Activated CD4-positive, alpha-beta T cell treated with anti-CD3 and anti-CD28 coated beads, Interleukin-10, Interleukin-2, amounts not matched to agents 100 ng/mL and 50 ng/mL, durations not matched to agents 16 hours and 8 hours (primary cell): ENCODE results near the gene TARBP1.
"Not testable (repeated sequence)": the region's sequence is repeated elsewhere in the genome, so short reads cannot be mapped to it uniquely, and the experiment has no call there.

Experiments
- DNase-seq: peaks from one replicate; pipeline ENCODE4 v3.0.0-alpha.2; 2020

TARBP1 gene, protein sequence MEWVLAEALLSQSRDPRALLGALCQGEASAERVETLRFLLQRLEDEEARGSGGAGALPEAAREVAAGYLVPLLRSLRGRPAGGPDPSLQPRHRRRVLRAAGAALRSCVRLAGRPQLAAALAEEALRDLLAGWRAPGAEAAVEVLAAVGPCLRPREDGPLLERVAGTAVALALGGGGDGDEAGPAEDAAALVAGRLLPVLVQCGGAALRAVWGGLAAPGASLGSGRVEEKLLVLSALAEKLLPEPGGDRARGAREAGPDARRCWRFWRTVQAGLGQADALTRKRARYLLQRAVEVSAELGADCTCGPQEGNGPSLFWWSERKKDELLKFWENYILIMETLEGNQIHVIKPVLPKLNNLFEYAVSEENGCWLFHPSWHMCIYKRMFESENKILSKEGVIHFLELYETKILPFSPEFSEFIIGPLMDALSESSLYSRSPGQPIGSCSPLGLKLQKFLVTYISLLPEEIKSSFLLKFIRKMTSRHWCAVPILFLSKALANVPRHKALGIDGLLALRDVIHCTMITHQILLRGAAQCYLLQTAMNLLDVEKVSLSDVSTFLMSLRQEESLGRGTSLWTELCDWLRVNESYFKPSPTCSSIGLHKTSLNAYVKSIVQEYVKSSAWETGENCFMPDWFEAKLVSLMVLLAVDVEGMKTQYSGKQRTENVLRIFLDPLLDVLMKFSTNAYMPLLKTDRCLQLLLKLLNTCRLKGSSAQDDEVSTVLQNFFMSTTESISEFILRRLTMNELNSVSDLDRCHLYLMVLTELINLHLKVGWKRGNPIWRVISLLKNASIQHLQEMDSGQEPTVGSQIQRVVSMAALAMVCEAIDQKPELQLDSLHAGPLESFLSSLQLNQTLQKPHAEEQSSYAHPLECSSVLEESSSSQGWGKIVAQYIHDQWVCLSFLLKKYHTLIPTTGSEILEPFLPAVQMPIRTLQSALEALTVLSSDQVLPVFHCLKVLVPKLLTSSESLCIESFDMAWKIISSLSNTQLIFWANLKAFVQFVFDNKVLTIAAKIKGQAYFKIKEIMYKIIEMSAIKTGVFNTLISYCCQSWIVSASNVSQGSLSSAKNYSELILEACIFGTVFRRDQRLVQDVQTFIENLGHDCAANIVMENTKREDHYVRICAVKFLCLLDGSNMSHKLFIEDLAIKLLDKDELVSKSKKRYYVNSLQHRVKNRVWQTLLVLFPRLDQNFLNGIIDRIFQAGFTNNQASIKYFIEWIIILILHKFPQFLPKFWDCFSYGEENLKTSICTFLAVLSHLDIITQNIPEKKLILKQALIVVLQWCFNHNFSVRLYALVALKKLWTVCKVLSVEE (N-terminal part only)

DNA sequence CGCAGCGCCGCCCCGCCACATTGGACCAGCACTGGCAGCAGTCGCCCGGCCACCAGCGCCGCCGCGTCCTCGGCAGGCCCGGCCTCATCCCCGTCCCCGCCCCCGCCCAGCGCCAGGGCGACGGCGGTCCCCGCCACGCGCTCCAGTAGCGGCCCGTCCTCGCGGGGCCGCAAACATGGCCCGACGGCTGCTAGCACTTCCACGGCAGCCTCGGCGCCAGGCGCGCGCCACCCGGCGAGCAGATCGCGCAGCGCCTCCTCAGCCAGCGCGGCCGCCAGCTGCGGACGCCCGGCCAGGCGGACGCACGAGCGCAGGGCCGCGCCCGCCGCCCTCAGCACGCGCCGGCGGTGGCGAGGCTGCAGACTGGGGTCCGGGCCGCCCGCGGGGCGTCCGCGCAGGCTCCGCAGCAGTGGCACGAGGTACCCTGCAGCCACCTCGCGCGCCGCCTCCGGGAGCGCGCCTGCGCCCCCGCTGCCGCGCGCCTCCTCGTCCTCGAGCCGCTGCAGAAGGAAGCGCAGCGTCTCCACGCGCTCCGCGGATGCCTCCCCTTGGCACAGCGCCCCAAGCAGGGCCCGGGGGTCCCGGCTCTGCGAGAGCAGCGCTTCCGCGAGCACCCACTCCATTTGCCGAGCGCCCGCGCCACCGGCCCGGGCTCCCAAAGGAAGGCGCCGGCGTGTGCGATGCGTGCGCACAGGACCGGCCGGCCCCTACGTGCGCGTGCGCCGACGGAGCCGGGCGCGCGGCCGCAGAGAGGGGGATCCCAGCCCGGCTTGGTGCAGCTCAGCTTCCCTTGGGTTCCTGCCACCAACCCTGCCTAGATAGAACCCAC, at the start of gene TARBP1:
TSS of gene TARBP1 (minus strand) at position 699 of the 829 bp plus-strand sequence. CDS start at position 623, 76 bp downstream.
- DNase-seq, result peak; percentile 88

DNA sequence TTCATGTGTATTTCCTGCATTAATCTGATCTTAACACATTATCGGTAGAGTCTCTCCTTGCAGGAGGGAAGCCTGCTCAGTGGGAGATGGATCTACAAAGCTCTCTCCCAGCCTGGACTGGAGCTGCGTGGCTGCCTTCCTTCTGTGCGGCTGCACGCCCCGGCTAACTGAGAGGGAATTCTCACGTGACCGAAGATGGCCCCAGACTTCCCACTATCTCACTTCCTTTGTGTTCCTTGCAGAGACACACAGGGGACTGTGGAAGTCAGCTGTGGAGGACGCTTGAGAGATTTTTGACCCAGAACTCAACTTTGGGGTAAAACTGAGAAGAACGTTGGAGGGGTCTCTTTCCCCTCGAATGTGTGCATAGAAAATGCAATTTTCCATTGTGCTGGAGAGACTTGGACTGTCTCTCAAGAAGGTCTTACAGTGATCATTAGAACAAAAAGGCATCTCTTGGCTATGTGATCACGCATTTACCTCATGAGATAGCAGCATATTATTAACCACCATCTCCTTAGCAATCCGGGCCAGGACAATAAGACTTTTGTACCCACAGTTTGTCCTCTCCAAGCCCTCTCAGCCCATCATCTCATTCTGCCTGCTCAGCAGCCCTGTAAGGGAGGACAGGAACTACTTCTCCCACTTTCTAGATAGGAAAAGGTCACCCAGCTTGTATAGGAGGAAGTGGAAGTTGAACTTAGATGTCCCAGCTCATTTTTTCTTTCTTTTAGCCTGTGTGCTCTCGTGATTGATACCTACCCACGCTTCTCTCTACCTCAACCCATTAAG, 49.3 kb upstream of the TARBP1 start:
- DNase-seq, result no peak

DNA sequence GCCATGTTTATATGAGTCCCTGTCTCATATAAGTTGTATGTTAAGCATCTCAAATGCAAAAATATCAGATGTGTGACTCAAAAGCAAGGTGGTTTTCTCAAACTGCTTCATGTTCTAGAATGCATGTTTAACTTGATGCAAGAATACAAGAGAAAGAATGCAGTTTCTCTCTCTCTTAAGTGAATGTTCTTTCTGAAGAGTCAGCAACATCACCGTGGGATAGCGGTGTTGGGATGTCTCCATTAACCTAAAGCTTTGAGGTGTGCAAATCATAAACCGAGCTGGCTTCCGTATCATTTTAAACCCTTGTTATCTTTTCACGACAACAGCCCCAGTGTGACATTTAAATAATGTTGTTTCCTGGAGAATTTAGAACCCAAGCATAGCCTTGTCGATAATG, 48.4 kb upstream of the TARBP1 start:
- DNase-seq, result no peak

DNA sequence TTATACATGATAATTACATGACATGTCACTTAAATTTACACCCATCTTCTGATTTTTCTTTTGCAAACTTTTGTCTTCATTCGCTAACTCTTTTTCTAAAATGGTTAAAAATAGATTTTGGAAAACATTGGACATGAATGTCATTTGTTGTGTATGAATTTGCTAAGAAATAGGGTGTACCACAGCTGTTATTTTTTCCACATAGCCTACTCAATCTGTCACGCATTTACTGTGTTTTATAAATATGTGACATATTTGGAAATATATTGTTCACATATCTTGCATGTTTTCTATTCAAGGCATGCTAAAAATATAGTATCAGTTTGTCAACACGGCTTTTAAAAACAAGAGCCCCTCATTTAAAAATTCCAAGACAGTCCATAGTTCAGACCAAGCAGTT, 47.9 kb upstream of the TARBP1 start:
- DNase-seq, result no peak

DNA sequence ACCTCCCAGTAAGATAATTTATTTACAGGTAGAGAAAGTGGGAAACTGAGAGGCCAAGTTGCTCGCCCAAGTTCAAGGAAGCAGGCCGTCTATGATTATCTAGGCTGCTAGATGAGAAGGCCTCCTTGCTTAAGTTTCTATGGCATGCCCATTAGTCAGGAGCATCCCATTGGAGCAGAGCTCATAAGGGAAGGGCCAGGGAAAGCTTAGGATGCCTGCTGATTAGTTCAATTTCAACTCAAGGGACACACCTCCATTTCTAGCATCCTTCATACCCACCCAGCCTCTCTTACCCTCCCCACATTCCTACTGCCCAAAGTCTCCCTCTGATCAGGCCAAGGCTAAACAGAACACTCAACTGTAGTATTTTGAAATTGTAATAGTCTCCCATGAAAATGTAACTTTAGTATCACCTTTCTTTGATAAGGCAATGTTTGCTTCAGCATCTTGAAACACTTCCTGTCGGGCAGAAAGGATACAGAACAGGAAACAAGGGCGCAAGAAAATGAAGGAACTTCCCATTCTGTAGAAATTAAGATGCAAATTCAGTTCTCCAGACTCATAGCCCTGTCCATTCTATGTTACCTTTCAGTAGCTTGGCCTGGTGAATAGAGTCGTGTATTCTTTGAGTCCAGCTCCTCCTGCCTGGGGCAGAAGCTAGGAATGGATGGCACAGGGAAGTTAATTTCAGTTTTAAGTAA, 46.3 kb upstream of the TARBP1 start:
- DNase-seq, result no peak

DNA sequence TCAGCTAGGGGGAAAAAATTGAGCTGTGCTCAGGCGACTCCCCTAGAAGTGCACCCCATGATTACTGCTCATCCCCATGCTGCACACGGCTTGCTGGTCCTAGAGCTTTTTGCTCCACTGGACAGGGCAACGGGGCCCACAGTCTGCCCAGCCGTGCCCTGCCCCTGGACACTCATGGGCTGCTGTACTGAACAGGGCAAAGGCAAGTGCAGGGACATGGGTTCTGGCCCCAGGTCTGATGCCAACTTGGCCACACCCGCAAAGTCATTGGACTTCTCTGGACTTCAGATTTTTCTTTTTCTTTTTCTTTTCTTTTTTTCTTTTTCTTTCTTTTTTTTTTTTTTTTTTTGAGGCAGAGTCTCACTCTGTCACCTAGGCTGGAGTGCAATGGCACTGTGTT, 42.9 kb upstream of the TARBP1 start:
- no peak for DNase-seq

DNA sequence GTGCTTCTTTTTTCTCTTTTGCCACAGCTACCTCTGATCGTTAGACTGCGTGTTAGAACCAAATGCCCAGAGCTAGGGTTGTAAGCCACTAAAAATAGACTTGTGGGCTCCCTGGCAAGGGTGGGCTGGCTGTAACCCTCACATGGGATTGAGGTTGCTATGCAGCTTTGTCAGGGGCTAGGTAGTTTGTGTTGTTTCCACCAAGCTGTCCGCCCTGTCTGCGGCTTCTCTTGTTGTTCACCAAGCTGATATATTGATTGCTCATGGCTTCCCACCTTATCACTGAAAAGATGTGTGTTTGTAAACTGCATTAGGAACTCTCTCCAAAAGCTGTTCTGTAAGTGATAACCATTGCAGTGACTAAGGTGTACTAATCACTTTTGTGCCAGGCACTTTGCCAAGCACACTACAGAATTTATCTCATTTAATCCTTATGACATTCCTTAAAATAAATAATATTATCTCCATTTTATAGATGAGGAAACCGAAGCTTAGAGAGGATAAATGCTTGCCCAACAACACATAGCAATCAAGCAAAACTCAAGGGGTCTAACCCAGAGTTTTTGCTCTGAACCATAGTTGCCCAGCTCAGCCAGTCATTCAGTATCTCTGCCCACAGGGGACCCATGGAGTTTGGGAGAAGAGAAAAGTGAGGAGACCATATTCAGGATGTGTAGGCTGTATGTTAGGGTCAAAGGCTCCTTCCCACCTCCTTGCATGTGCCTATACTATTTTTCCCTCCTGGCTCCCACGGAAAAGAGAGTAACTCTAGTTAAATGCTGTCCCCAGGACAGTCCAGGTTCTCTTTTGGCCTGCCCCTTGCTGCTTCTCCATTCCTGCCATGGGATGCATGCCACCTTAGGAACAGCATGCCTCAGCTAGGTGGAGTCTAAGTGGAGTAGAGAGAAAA, 42.2 kb upstream of the TARBP1 start:
- DNase-seq, result no peak

DNA sequence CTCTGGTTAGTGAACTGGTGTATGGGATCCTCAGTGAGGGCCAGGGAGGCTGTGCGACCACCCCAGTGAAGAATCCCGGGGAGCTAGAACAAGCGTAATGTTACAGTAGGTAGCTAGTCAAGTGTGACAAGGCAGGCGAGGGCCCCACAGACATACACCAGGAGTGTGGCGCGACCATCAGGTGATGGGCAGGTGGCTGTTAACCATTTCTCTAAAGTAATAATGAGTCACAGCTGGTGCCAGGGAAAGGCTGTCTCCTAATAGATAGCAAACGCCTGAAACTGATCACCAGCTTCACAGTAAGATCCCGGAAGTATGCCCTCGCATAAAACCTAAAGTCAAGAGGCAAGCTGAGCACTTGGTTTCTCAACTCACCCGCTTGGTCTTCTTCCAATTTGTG, 40.5 kb upstream of the TARBP1 start:
- DNase-seq, result no peak

DNA sequence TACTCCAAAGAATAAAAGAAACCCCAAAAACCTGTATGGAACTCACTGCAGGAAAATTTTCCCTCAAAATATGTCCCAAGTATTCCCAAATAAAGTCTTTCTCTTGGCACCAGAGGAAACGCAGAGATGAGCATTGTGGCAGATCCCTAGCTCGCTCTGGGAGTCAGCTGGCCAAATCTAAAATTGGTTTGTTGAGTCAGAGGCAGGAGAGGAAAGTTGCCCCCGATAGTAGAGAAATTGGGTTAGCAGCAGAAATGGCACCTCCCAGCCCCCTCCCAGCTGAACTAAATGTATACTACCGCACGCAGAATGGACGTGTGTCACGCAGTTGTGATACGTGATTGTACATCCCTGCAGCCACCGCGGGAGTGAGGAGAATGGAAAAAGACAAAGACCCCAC, 39.9 kb upstream of the TARBP1 start:
- no peak for DNase-seq

DNA sequence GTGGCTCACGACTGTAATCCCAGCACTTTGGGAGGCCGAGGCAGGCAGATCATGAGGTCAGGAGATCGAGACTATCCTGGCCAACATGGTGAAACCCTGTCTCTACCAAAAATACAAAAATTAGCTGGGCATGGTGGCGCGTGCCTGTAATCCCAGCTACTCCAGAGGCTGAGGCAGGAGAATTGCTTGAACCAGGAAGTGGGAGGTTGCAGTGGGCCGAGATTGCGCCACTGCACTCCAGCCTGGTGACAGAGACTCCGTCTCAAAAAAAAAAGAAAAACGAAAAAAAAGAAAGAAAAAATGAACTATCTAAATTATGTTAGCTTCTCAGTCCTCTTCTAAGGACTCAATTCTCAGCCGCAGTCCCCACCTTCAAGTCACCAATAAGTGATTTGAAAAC, 39.1 kb upstream of the TARBP1 start:
- not testable (repeated sequence) for DNase-seq

DNA sequence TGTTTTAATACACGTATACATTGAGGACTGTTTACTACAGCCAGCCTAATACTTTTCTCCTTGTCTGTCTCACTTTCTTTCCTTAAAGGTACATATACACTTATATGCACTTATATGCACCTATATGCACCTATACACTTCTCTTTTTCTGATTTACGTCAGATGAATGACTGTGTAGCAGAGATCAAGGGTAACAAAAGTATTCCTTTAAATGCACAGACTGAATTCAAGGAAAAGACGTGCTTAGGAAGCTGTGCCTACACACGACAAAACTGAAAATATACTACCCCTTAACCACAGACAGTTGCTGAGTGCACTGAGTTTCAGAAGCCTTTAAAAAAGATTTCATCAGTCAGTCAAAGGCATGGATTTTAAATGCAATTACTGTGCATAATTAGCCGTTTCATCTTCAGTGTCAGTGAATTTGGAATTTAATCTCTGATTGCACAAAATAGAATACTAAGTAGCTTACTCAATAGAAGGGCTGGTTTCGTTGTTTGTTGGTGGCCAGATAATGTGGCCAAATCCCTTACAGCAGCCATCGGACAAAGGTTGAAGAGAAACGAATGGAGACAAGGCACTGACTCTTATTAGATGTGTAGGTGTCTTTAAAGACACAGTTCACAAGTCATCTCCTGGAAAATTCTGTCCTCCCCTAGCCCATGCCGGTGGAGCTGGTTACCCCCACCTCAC, 38.3 kb upstream of the TARBP1 start:
- peak; percentile 58 for DNase-seq

DNA sequence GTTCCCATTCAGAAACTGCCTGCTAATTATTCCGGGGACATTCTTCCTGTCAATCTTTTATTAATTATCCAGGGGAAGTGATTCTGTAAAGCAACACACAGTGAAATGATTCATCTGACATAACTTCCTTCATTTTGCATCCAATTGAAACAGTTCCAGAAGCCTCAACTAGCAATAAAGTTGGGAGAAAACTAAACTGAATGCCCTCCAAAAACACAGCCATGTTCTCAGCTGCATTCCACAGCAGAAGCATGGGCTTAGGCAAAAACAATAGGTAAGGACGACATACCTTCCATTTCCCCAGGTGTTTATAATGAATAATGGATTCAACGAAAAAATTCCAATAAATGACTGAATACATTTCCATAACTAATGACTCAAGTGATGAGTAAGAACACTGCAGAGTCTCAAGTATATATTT, 36.9 kb upstream of the TARBP1 start:
- DNase-seq, result no peak

DNA sequence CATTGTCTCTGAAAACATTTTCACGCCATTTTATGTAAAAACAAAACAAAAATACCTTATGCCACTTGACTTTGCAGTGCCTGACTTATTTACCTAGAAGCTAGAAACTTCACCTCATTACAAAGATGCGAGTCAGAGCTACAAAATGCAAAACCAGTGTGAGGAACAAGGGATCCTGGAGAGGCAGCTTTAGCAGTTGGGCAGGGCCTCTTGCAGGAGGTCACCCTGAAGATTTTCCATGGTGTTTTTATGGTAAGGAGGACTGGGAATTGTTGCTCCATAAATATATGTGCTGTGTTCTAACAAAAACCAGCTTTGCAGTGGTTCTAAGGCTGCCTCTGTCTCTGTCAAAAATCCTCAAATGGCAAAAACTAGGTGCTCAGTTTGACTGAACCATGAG, 36.4 kb upstream of the TARBP1 start:
- no peak for DNase-seq

DNA sequence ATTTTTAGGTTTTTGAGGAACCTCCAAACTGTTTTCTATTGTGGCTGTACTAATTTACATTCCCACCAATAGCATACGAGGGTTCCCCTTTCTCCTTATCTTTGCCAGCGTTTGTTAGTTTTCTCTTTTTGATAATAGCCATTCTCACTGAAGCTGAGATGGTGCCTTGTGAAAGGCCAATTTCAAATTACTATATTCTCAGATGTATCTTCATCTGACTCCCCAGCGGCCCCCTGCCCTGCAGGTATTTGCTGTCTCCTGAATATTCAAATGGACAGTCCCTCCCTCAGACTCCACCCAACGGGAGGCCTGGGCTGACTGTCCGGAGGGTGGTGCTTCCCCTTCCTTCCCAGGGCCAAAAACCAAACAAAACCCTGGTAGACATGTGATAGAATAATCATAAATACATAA, 33.5 kb upstream of the TARBP1 start:
- DNase-seq, result no peak

DNA sequence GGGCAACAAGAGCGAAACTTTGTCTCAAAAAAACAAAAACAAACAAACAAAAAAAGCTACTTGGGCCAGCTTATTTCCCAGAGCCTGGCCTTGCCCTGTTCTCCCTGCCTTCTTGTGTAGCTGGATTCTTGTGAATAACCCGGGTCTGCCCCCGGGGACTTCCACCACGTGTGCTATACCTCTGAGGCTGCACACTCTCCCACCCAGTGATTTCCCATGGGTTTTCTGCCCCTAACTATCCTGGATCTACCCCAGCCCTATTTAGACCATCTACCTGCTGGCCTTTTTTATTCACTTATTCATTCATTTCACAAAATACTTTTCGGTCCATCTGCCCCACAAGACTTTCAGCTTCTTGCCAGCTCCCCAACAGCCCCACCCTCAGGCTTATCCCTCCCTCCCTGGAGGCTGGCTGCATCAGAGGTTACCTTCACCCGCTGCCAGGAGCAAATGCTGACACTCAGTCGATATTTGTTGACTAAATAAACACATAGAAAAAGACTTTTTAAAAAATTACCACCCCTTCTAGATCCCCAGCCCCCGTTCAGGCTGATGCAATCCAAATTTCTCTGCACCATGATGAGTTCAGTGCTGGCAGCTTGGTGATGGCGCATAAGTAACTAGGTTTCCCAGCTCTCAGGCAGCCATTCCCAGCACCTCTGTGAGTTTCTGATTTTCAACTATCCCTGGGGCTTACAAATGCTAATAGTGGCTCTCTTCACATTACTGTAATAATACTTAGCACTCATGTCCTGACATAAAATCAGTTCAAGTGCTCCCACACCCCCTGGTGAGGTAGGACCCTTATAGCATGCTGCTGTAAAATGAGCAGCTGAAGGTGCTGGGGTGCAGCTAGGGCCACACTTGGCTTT, 30.7 kb upstream of the TARBP1 start:
- no peak for DNase-seq

DNA sequence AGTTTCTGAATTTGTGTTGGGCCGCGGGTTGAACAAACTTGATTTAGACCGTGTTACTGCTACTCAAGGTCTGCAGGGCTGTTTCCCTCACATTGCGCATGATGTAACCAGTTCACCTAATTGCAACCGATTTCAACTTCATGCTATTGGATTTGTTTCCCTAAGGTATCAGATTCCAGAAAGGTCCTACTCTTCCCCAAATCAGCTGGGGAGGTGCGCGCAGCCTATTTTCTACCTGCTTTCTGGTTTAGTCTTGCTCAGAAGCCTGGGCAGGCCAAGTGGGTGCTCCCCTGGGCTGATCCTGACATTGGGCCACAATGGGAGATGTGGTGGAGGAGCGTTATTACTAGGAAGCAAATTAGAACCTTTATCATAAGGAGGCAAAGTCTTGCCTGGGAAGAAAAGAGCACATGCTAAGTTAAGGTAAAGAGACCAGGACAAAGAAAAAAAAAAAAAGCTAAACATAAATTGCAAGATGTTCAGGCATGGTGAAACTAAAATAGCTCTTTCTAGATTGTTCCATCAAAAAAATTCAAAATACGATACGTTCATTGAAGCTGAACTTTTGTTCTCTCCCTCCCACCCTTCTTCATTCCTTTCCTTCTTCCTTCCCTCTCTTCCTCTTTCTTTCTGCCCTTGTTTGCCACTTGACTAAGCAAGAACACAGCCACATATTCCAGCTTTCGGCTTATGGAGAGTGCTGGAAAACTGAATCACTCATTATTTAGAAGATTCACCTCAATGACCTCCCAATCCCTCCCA, 28.8 kb upstream of the TARBP1 start:
- DNase-seq, result no peak

DNA sequence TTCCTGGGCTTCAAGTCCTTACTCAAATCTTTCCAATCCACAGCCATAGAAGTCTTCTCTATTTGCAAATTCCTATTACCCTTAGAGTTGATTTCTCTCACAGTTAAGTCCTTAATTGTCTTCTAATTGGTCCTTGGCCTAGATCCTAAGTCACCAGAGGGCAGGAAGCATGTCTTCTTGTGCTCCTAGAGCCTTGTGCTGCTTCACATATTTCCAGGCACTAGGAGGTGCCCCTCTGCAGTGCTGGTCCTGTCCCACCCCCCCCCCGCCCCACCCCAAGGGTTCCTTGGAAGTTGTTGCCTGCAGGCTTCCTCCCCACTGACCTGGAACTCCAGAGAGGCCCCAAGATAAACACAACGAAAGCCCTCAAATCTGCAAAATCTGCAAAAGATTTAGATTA, 28.1 kb upstream of the TARBP1 start:
- DNase-seq, result no peak
